Adrenal gland (tissue), 12 donors: Measurements from ENCODE around the gene MAGI2. TPM values are rescaled to one million over a fixed set of nuclear protein-coding genes. Genes with fewer than 3 reads are reported as not detected.

Experiments used
- DNase-seq, 7 donors: peaks; one replicate each; pipeline ENCODE4 v3.0.0-alpha.2; 2019 to 2020
- H3K27ac ChIP-seq, 5 donors: fragments of 200-600 bp; sonication (generic) in 4 of 5; 1 replicate in 3 of 5; 2 replicates in 2 of 5; pipeline versions ENCODE4 v1.5.1 to v1.8.0; 2016 to 2020; ENCODE audit warnings: mild to moderate bottlenecking in 1 of 5
- H3K27me3 ChIP-seq: fragments of 200-600 bp; 2 replicates; pipeline ENCODE4 v1.8.0; 2021
- H3K36me3 ChIP-seq, 2 donors: fragments of 200-600 bp; replicated peaks in 1 of 2; 1 replicate in 1 of 2; 2 replicates in 1 of 2; pipeline versions ENCODE4 v1.5.1 to v1.8.0; 2018 to 2022
- H3K4me1 ChIP-seq, 2 donors: fragments of 200-600 bp; replicated peaks in 1 of 2; 1 replicate in 1 of 2; 2 replicates in 1 of 2; pipeline versions ENCODE4 v1.5.1 to v1.8.0; 2018 to 2021
- H3K4me3 ChIP-seq, 4 donors: fragments of 200-600 bp; sonication (generic) in 3 of 4; one replicate each; pipeline ENCODE4 v1.5.1; 2016 to 2018
- H3K9me3 ChIP-seq, 3 donors: fragments of 200-600 bp; sonication (generic) in 1 of 3; replicated peaks in 1 of 3; 1 replicate in 2 of 3; 2 replicates in 1 of 3; pipeline versions ENCODE4 v1.5.1 to v1.8.0; 2016 to 2021
- CTCF ChIP-seq, 6 experiments: fragments of 450-650 bp in 4 of 6; fragments of 200-600 bp in 2 of 6; sonication (generic) in 1 of 6; IDR thresholded peaks; 1 replicate in 5 of 6; 2 replicates in 1 of 6; pipeline versions ENCODE4 v1.5.1 to v1.8.0; 2016 to 2021; ENCODE audit warnings: antibody characterized with exemption in 6 of 6, mild to moderate bottlenecking in 2 of 6, moderate library complexity in 1 of 6
- POLR2A ChIP-seq, 2 donors: fragments of 450-650 bp; IDR thresholded peaks; one replicate each; pipeline ENCODE4 v1.6.1; 2017; ENCODE audit warnings: antibody characterized with exemption in 2 of 2, mild to moderate bottlenecking in 2 of 2, moderate library complexity in 1 of 2
- WGBS, 4 donors: extraction: QIAGEN DNeasy Blood & Tissue Kit in 2 of 4; methylation state at CpG; one replicate each; pipeline versions ENCODE4 v1.1.5 to v1.1.7; 2013 to 2017; 5-methylcytosine and 5-hydroxymethylcytosine counted together
- intact Hi-C, 2 donors: fragments of 100-400 bp; cut with DNase I; formaldehyde crosslinking; loops; one replicate each; pipeline versions ENCODE4 v1.14.1 to v1.15.0; 2022 to 2023
- polyA plus RNA-seq, 3 donors: library from polyadenylated mRNA; stranded (reverse); fragments of 200-250 nt in 2 of 3; fragments of 350-450 nt in 1 of 3; fragmentation: Illumina TruSeq in 1 of 3; extraction: RNeasy Lipid Tissue Mini Kit (QIAGEN cat#74804) in 1 of 3; gene quantifications; one replicate each; pipeline ENCODE4 v1.2.3, GENCODE V29; 2013 to 2014
- total RNA-seq, 9 donors: library from RNA; depleted of rRNA in 4 of 9; stranded (reverse); fragments of >200 nt in 4 of 9; fragments of 120-200 nt in 1 of 9; fragmentation: NEBNext Ultra II Directional in 1 of 9; extraction: Animal tissue kit (Norgen Biotek cat#: 25700) in 1 of 9; gene quantifications; one replicate each; pipeline versions ENCODE4 v1.1.0 to v1.2.4, GENCODE V29; 2013 to 2023
- donor health status: healthy with polysubstance abuse.
- donor health status: Bipolar disorder and iron deficiency.
- donor health status: DM: yes; HTN: yes; CAD: no.
- donor health status: DM: no; HTN: no; CAD: no.
- donor health status: DM: no; HTN: no; CAD: no.
- donor health status: DM: yes; HTN: yes; CAD: no.

Gene MAGI2
- total and polyA plus RNA-seq, 12 donors: 3.2 to 37.1 (median 17.1) TPM

- Histone ChIP-seq H3K9me3 (no peaks in the 10 kb centered on the region), H3K27ac (no peak overlapping the region), H3K27me3 (no peaks in the 10 kb centered on the region), H3K4me3 (no peak overlapping the region), H3K4me1 (no peaks in the 10 kb centered on the region), H3K36me3 (no peaks in the 10 kb centered on the region)
- no peak for TF ChIP-seq POLR2A (IDR thresholded peaks at IDR 0.05)
- no peak for TF ChIP-seq CTCF (IDR thresholded peaks at IDR 0.05)
- DNase-seq: no peak
- intact Hi-C loops: no loop called here
Measured at GRCh38 chr7:78207269-78207668, 1246.2 kb downstream of the MAGI2 start.

- no peak overlapping the region for H3K4me3 ChIP-seq
- 74 to 78% (median 75%) methylated on average over 2 of the region's 2 CpGs for WGBS, 4 donors
- intact Hi-C loops: no loop called here
- TF ChIP-seq CTCF (IDR thresholded peaks at IDR 0.05) (no peak), POLR2A (IDR thresholded peaks at IDR 0.05) (no peak)
- no peak for DNase-seq
- H3K36me3 ChIP-seq: no peaks in the 10 kb centered on the region
- H3K27me3 ChIP-seq: no peaks in the 10 kb centered on the region
- no peak overlapping the region for H3K27ac ChIP-seq
- no peaks in the 10 kb centered on the region for H3K9me3 ChIP-seq
- no peaks in the 10 kb centered on the region for H3K4me1 ChIP-seq
Measured at GRCh38 chr7:78206769-78207168, 1246.7 kb downstream of the MAGI2 start.

GRCh38 chr7:78203042-78203720 lies 1250.3 kb downstream of the MAGI2 start:
- H3K27ac ChIP-seq: no peak overlapping the region
- intact Hi-C loops: no loop called here
- H3K4me3 ChIP-seq: no peak overlapping the region
- H3K4me1 ChIP-seq: no peaks in the 10 kb centered on the region
- TF ChIP-seq CTCF (IDR thresholded peaks at IDR 0.05) (no peak), POLR2A (IDR thresholded peaks at IDR 0.05) (no peak)
- WGBS, 4 donors: 91 to 94% (median 92%) methylated on average over 7 of the region's 7 CpGs
- DNase-seq: no peak
- no peaks in the 10 kb centered on the region for H3K27me3 ChIP-seq
- H3K36me3 ChIP-seq: no peaks in the 10 kb centered on the region
- no peaks in the 10 kb centered on the region for H3K9me3 ChIP-seq

- Histone ChIP-seq H3K27me3 (no peaks in the 10 kb centered on the region), H3K4me1 (no peaks in the 10 kb centered on the region), H3K4me3 (no peak overlapping the region), H3K27ac (no peak overlapping the region), H3K9me3 (no peaks in the 10 kb centered on the region), H3K36me3 (no peaks in the 10 kb centered on the region)
- whole genome bisulfite sequencing, 4 donors: 94 to 100% (median 95%) methylated on average over 3 of the region's 3 CpGs
- intact Hi-C loops: no loop called here
- DNase-seq: no peak
- TF ChIP-seq CTCF (IDR thresholded peaks at IDR 0.05) (no peak), POLR2A (IDR thresholded peaks at IDR 0.05) (no peak)
Measured at GRCh38 chr7:78198756-78199155, 1254.7 kb downstream of the MAGI2 start.
